HG02970 (cell line): ENCODE measurements around the gene ANAPC1.
"Not testable (repeated sequence)": the region's sequence is repeated elsewhere in the genome, so short reads cannot be mapped to it uniquely, and the experiment has no call there.

ENCODE experiments used
- ATAC-seq: cut with Tn5 transposase; IDR thresholded peaks from one replicate; pipeline ENCODE4 v1.9.1; 2021; ENCODE audit warnings: mild to moderate bottlenecking, moderate library complexity, moderate number of reproducible peaks; ENCODE audit not compliant: unreplicated experiment, low FRiP score

Gene ANAPC1

DNA sequence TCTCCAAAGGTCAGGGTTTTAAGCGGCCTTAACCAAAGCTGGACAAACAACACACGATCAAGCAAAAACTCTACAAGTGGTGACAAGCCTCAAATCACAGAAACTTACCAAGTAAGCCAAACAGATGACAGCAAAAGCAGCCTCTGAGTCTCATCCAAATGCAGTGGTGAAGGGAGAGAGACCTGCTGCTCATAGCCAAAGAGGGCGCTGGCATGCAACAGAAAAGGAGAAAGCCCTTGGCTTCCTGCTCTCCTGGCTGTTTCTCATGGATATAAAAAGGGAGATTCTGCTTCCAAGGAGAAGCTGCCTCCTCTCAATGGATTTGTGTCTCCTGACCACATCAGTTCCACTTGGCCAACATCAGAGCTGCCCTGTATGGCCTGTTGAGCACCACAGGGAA is 142.5 kb downstream of the ANAPC1 start:
- ATAC-seq: not testable (repeated sequence)

DNA sequence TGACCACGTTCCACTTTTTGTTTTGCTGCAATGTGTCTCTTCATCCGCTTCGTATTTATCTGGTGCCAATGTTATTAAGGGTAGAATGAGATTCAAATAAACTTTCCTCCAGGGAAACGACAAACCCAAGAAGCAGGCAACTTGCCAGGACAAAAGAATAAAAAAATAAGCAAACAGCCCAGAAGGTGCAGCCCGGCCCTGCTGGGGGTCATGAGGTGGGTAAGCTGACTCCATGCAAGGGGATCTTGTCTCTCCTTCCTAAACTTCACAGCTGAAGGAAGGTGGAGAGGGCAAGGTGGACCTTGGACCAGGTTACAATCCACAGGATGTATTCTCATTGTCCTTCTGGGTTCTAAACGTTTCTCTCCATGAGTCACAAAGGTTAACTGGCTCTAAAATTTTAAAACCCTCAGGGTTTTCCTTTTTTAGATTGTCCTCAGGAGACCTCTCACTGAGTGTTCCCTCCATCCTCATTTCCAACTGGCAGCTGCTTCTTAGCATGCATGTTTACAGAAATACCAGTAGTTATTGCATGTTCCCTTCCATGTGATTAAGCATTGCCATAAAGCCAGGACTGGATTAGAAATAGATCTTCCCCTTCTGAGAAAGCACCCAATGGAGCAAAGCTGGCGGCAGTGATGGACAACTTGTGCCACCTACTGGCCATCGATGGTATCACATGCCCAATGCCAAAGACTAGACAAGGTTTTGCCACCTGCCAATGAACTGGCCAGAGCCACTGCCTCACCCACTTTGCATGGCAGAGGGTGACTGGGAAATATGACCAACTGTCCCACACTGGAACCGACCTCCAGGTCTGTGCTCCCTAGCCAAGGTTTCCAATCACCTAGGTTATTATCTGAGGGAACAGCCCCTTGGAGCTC is 147.9 kb downstream of the ANAPC1 start:
- ATAC-seq: not testable (repeated sequence)

DNA sequence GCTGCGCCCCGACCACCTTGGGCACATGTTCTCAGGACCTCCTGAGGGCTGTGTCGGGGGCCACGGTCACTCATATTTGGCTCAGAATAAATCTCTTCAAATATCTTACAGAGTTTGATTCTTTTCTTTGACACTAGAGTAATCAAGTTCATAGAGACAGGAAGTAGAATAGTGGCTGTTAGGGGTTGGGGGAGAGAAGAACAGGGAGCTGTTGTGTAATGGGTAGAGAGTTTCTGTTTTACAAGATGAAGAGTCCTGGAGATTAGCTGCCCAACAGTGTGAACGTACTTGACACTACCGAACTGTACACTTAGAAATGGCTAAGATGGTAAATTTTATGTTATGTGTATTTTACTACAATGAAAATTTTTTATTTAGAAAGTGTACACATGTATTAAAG is 148.6 kb downstream of the ANAPC1 start:
- not testable (repeated sequence) for ATAC-seq

DNA sequence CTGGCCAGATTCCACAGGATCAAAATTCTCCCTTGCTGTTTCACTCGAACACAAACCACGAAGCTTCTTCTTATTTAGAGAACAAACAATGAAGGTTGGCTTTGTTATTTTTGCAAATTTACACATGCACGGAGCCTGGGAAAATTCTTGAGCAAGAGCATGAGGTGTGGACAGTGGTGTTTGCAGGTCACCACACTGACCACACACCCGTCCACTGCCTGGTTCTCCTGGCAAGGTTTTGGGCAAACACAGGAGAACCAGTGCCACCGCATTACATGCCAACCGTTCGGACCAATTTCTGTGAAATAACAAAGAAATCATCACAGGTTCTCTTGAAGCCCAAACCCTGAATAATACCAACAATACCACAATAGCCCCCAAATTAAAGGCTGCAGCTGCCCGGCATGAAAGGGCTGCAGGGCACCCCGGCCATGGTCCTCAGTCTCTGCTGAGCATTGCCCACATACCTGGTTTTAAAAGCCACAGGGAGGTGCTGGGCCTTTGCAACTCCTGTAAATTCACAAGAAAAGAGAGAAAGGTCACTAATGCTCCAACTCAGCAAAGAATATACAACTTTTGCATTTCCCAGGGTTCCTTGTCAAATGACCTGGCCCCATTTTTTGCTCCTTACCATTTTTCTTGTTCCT is 154.1 kb downstream of the ANAPC1 start:
- ATAC-seq: not testable (repeated sequence)

DNA sequence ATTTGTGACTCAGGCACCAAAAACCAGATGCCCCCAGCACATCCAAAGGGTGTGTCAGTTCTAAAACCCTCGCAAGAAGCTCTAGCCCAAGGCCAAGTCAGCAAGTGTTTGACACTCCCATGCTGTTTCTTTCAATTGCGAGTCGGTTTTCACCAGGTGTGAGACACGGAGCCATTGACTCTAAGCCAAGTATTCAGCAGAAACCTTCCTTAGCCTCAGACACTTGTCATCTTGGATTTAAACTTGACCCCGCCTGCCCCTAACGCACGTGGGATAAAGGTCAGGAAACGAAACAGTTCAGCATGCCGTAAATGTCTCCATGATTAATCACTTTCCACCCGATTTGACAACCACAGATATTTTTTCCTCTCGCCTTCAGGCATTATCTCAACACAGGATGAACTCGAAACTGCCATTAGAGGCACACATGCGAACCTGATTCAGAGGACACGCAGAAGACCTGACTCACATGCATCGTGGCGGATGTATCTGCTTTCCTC is 156.3 kb downstream of the ANAPC1 start:
- ATAC-seq: not testable (repeated sequence)

DNA sequence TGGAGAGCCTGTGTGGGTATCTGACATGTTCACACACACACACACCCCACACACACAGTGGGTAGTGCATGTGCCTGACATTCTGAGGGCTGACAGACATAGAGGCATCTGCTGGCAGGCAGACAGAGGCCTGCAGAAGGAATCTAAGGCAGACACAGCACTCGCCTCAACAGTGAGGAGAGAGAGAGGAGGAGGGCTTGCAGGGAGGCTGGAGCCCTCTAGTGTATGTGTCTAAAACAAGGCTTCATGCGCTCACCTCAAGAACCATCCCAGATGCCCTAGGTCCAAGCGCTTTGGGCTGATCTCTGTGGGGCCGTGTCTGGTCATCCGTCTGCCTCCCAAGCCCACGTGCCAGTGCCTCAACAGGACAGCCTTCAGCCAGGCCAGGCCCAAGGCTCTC is 158.3 kb downstream of the ANAPC1 start:
- ATAC-seq: not testable (repeated sequence)

DNA sequence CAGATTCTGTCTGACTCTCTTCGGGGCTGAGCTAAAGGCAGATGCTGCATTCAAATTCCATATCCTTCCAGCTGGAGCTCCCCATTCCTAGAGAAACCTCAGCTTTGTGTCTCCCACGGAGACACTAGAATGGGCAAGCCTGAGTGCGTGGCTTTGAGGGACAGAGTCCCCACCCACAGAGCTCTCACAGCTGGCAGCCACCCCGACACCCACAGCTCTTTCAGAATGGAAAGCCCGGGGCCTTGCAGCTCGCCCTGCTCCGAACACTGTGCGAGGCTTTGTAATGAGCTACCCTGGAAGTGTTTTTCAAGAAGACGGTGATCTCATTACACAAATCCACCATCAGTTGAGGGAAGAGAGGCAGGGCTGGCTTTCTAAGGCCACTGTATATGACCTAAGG is 164.4 kb downstream of the ANAPC1 start:
- ATAC-seq: not testable (repeated sequence)
